Hepatocyte (in vitro differentiated cells): ENCODE results near the gene ZNF284. TPM values are rescaled to one million over a fixed set of nuclear protein-coding genes. Genes with fewer than 3 reads are reported as not detected.

Experiments
- DNase-seq: peaks from one replicate; pipeline ENCODE4 v3.0.0-alpha.2; 2016; ENCODE audit warnings: low spot score
- H2AFZ ChIP-seq: fragments of 200-600 bp; sonication (generic); 2 replicates; pipeline ENCODE4 v1.6.0; 2016; ENCODE audit warnings: antibody characterized with exemption, mild to moderate bottlenecking
- H3K27ac ChIP-seq: fragments of 200-600 bp; sonication (generic); 2 replicates; pipeline ENCODE4 v1.5.1; 2016; ENCODE audit warnings: mild to moderate bottlenecking
- H3K27me3 ChIP-seq: fragments of 200-600 bp; sonication (generic); 2 replicates; pipeline ENCODE4 v1.6.1; 2016
- H3K36me3 ChIP-seq: fragments of 200-600 bp; sonication (generic); replicated peaks from 2 replicates; pipeline ENCODE4 v1.5.1; 2016; ENCODE audit warnings: low read depth; ENCODE audit not compliant: insufficient read depth
- H3K4me1 ChIP-seq: fragments of 200-600 bp; sonication (generic); 2 replicates; pipeline ENCODE4 v1.5.1; 2016; ENCODE audit warnings: mild to moderate bottlenecking, moderate library complexity; ENCODE audit not compliant: insufficient read depth
- H3K4me2 ChIP-seq: fragments of 200-600 bp; sonication (generic); 2 replicates; pipeline ENCODE4 v1.6.0; 2016
- H3K4me3 ChIP-seq: fragments of 200-600 bp; sonication (generic); 2 replicates; pipeline ENCODE4 v1.5.1; 2016; ENCODE audit warnings: mild to moderate bottlenecking
- H3K79me2 ChIP-seq: fragments of 200-600 bp; sonication (generic); 2 replicates; pipeline ENCODE4 v1.6.0; 2017; ENCODE audit warnings: mild to moderate bottlenecking
- H3K9me2 ChIP-seq: fragments of 200-600 bp; sonication (generic); replicated peaks from 2 replicates; pipeline ENCODE4 v1.6.0; 2017; ENCODE audit warnings: mild to moderate bottlenecking; ENCODE audit not compliant: insufficient read depth
- H3K9me3 ChIP-seq: fragments of 200-600 bp; sonication (generic); 2 replicates; pipeline ENCODE4 v1.5.1; 2016; ENCODE audit warnings: low read depth, mild to moderate bottlenecking
- H4K20me1 ChIP-seq: fragments of 200-600 bp; sonication (generic); 2 replicates; pipeline ENCODE4 v1.6.0; 2016; ENCODE audit warnings: mild to moderate bottlenecking; ENCODE audit not compliant: insufficient read depth, poor library complexity, severe bottlenecking
- CTCF ChIP-seq: fragments of 200-600 bp; sonication (generic); IDR thresholded peaks from 2 replicates; pipeline ENCODE4 v1.5.1; 2016; ENCODE audit warnings: antibody characterized with exemption, mild to moderate bottlenecking; ENCODE audit not compliant: poor library complexity
- EZH2 ChIP-seq: fragments of 200-600 bp; sonication (generic); IDR thresholded peaks from 2 replicates; pipeline ENCODE4 v1.6.1; 2016; ENCODE audit warnings: antibody characterized with exemption, mild to moderate bottlenecking, borderline replicate concordance
- EZH2phosphoT487 ChIP-seq: fragments of 200-600 bp; sonication (generic); IDR thresholded peaks from one replicate; pipeline ENCODE4 v1.6.1; 2018; ENCODE audit warnings: antibody characterized with exemption, mild to moderate bottlenecking, low read depth, moderate library complexity; ENCODE audit not compliant: unreplicated experiment, severe bottlenecking
- WGBS: methylation state at CpG from one replicate; pipeline ENCODE4 v1.1.6; 2016; ENCODE audit warnings: low lambda C conversion rate; ENCODE audit errors: missing lambda C conversion rate; 5-methylcytosine and 5-hydroxymethylcytosine counted together
- polyA plus RNA-seq: library from polyadenylated mRNA; unstranded; fragments of >200 nt; fragmentation: Nextera tagmentation; extraction: Ambion mirVana; gene quantifications from 2 replicates; pipeline ENCODE4 v1.2.1, GENCODE V29; 2016
- total RNA-seq: library from RNA; depleted of rRNA; stranded (reverse); fragments of >200 nt; gene quantifications from 2 replicates; pipeline ENCODE4 v1.2.3, GENCODE V29; 2014

Gene ZNF284
- total and polyA plus RNA-seq, 2 experiments from 2014 or later, result 0.87 to 2.9 TPM

- Histone ChIP-seq H3K4me1 (peaks cover 7% of the 10 kb centered on the region), H3K36me3 (peaks cover 11% of the 10 kb centered on the region), H4K20me1 (no peaks in the 10 kb centered on the region), H3K79me2 (peaks cover 10% of the 10 kb centered on the region), H3K27ac (no peak overlapping the region), H3K4me3 (no peak overlapping the region), H3K9me2 (no peaks in the 10 kb centered on the region), H3K27me3 (no peaks in the 10 kb centered on the region), H2AFZ (no peak overlapping the region), H3K9me3 (peaks cover 16% of the 10 kb centered on the region), H3K4me2 (peak overlapping the region; percentile 98)
- WGBS, result 96% methylated on average over 6 of the region's 6 CpGs
- no peak for DNase-seq
- TF ChIP-seq EZH2, result no peak
These were observed 45.3 kb upstream of the ZNF284 start for GRCh38 chr19:44026622-44027021.

GRCh38 chr19:44032001-44032610 lies 39.9 kb upstream of the ZNF284 start:
- no peak overlapping the region for H3K4me2 ChIP-seq
- no peak overlapping the region for H3K4me3 ChIP-seq
- no peaks in the 10 kb centered on the region for H3K79me2 ChIP-seq
- 95% methylated on average over 1 of the region's 1 CpG for WGBS
- H3K36me3 ChIP-seq, result peaks cover 21% of the 10 kb centered on the region
- no peaks in the 10 kb centered on the region for H3K4me1 ChIP-seq
- no peak overlapping the region for H3K27ac ChIP-seq
- H3K9me3 ChIP-seq, result peaks cover 30% of the 10 kb centered on the region
- H3K27me3 ChIP-seq, result no peaks in the 10 kb centered on the region
- TF ChIP-seq EZH2phosphoT487, result no peak
- TF ChIP-seq EZH2, result no peak
- TF ChIP-seq CTCF, result no peak
- no peak overlapping the region for H2AFZ ChIP-seq
- no peak for DNase-seq
- H3K9me2 ChIP-seq, result no peaks in the 10 kb centered on the region
- no peaks in the 10 kb centered on the region for H4K20me1 ChIP-seq

- Histone ChIP-seq H2AFZ (no peak overlapping the region), H3K27me3 (no peaks in the 10 kb centered on the region), H3K4me1 (no peaks in the 10 kb centered on the region), H4K20me1 (no peaks in the 10 kb centered on the region), H3K4me2 (no peak overlapping the region), H3K9me2 (no peaks in the 10 kb centered on the region), H3K36me3 (no peaks in the 10 kb centered on the region), H3K27ac (no peak overlapping the region), H3K79me2 (no peaks in the 10 kb centered on the region), H3K4me3 (no peak overlapping the region), H3K9me3 (no peaks in the 10 kb centered on the region)
- TF ChIP-seq EZH2phosphoT487, result no peak
- TF ChIP-seq CTCF, result no peak
- TF ChIP-seq EZH2, result no peak
- no peak for DNase-seq
- 81% methylated on average over 2 of the region's 2 CpGs for WGBS
These were observed 29.8 kb upstream of the ZNF284 start for GRCh38 chr19:44042147-44042546.

GRCh38 chr19:44050740-44051649 lies 21.0 kb upstream of the ZNF284 start:
- H3K4me1 ChIP-seq, result no peaks in the 10 kb centered on the region
- peak overlapping the region; percentile 91 for H2AFZ ChIP-seq
- no peaks in the 10 kb centered on the region for H3K9me3 ChIP-seq
- no peak for DNase-seq
- H3K79me2 ChIP-seq, result peaks cover 23% of the 10 kb centered on the region
- peak overlapping the region; percentile 17 for H3K4me3 ChIP-seq
- H4K20me1 ChIP-seq, result no peaks in the 10 kb centered on the region
- peak overlapping the region; percentile 31 for H3K27ac ChIP-seq
- TF ChIP-seq EZH2phosphoT487 (no peak), CTCF (no peak), EZH2 (no peak)
- no peaks in the 10 kb centered on the region for H3K36me3 ChIP-seq
- no peaks in the 10 kb centered on the region for H3K27me3 ChIP-seq
- no peaks in the 10 kb centered on the region for H3K9me2 ChIP-seq
- peak overlapping the region; percentile 74 for H3K4me2 ChIP-seq
- 80% methylated on average over 21 of the region's 21 CpGs for WGBS
